ENCODE results near the gene PML.

PML gene

DNA sequence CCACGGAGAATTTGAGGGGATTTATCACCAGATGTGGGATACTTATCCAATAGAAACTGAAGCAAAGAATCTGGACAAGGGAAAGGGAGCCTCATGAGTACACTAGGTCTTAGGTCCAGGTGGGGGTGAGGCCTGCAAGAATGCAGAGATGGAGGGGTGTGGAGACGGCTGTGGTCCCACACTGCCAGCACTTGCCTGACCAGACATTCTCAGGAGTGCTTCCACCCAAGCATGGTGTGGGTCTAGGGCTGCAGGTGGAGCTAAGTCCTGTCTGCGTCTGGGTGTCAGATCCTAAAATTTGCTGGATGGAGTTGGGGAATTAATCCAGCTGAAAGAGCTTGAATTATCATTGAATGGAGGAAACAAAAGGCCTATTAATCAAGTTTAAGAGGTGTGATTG, 14.4 kb downstream of the PML start:
- no peak for DNase-seq

GRCh38 chr15:74010929-74011540, 16.5 kb downstream of the PML start:
- DNase-seq: peak; percentile 56 to 72 (median 63)

GRCh38 chr15:74011610-74012009, 17.1 kb downstream of the PML start:
- peak; percentile 27 to 40 (median 39) for DNase-seq

DNA sequence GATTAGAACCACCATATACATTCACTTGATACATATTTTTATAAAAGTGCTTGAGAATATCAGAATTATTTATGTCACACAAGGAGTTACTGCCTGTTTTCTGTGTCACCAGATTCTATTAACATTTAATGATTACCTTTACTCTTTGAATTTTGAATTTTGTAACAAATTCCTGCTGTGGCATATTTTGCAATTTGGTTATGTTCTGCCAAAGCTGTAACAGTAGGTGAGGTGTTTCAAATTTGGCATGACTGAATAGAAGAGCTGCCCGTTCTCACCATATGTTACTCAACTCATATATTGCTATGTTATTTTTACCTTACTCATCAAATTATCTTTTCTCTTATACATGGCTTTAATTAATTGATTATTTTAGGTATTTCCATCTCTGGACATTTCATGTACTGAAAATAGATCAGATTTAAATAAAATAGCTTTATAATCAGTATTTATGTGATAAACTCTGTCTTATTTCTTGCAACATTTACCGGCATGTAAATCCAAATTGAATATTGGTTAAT, 18.9 kb downstream of the PML start:
- no peak for DNase-seq

DNA sequence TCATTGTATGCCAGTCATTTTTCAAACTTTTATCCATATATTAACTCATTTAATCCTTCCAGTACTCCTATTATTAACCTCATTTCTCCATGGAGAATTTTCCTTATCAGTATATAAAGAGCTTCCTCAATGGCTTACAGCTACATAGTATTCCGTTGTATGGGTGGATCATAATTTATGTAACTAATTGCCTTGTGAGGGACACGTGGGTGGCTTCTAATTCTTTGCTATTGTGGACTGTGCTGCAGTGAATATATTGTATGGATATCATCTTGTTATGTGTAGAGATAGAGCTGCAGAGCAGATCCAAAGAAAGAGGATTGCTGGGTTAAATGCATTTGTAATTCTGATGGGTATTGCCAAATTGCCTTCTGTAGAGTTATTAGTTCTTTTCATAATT, 25.2 kb downstream of the PML start:
- DNase-seq: no peak

DNA sequence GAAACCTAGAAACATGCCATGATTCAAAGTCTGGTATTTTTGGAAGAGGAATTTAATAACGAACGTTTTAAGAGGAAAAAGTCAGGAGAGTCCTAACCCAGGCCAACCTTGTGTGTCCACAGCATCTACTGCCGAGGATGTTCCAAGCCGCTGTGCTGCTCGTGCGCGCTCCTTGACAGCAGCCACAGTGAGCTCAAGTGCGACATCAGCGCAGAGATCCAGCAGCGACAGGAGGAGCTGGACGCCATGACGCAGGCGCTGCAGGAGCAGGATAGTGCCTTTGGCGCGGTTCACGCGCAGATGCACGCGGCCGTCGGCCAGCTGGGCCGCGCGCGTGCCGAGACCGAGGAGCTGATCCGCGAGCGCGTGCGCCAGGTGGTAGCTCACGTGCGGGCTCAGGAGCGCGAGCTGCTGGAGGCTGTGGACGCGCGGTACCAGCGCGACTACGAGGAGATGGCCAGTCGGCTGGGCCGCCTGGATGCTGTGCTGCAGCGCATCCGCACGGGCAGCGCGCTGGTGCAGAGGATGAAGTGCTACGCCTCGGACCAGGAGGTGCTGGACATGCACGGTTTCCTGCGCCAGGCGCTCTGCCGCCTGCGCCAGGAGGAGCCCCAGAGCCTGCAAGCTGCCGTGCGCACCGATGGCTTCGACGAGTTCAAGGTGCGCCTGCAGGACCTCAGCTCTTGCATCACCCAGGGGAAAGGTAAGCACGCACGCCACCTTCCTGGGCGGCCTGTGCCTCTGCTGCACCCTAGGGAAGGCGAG, 28.4 kb downstream of the PML start:
- DNase-seq: no peak

GRCh38 chr15:74024687-74025086, 30.2 kb downstream of the PML start:
- DNase-seq: no peak

- no peak for DNase-seq
These were observed 30.9 kb downstream of the PML start for GRCh38 chr15:74025436-74025835.

- DNase-seq: no peak
These were observed 33.2 kb downstream of the PML start for GRCh38 chr15:74027688-74028087.

GRCh38 chr15:74028646-74029045, 34.1 kb downstream of the PML start:
- no peak for DNase-seq

DNA sequence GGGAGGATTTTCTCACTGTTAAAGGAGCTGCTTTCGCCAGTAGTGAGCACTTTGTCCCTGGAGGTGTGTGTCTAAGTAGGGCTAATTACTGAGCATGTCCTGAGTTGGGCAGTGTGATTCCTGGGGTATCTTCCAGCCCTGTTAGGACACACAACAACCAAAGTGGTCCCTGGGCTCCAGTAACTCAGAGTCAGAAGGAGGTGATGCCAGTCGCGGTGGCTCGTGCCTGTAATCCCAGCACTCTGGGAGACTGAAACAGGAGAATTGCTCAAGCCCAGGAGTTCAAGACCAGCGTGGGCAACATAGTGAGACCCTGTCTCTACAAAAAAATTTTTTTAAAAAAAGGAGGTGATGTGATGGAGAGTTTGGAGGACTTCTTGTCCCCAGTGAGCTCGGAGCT, 37.5 kb downstream of the PML start:
- DNase-seq: no peak

DNA sequence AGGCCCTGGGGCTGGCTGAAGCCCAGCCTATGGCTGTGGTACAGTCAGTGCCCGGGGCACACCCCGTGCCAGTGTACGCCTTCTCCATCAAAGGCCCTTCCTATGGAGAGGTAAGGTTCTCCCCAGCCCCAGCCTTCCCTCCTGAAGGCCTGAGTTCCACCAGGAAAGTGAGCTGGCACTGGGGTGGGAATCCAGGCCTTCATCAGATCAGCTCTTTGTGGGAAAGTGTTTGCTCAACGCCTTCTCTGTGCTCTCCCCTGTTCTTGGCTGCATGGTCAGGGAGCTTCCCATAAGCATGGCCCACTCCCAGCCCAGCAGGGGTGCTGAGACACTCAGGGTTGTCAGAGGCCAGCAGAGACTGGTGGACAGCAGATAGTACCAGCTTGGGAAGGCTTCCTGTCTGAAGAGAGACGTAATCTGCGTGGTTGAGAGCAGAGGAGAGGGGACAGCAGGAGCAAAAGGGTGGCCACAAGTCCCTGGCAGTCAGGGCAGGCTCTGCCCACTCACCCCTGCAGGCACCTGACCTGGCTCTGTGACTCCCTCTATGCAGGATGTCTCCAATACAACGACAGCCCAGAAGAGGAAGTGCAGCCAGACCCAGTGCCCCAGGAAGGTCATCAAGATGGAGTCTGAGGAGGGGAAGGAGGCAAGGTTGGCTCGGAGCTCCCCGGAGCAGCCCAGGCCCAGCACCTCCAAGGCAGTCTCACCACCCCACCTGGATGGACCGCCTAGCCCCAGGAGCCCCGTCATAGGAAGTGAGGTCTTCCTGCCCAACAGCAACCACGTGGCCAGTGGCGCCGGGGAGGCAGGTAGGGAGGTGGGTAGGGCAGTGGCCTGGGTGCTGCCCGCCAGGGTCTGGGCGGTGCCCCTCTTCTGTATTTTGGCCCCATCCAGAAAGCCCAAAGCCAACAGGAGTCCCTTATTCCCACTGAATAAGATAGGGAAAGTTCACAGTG, 38.4 kb downstream of the PML start:
- DNase-seq: peak; percentile 42 to 71 (median 56)

- no peak for DNase-seq
These were observed 39.8 kb downstream of the PML start for GRCh38 chr15:74034206-74034755.

GRCh38 chr15:74035121-74036017, 40.9 kb downstream of the PML start:
- no peak for DNase-seq

DNA sequence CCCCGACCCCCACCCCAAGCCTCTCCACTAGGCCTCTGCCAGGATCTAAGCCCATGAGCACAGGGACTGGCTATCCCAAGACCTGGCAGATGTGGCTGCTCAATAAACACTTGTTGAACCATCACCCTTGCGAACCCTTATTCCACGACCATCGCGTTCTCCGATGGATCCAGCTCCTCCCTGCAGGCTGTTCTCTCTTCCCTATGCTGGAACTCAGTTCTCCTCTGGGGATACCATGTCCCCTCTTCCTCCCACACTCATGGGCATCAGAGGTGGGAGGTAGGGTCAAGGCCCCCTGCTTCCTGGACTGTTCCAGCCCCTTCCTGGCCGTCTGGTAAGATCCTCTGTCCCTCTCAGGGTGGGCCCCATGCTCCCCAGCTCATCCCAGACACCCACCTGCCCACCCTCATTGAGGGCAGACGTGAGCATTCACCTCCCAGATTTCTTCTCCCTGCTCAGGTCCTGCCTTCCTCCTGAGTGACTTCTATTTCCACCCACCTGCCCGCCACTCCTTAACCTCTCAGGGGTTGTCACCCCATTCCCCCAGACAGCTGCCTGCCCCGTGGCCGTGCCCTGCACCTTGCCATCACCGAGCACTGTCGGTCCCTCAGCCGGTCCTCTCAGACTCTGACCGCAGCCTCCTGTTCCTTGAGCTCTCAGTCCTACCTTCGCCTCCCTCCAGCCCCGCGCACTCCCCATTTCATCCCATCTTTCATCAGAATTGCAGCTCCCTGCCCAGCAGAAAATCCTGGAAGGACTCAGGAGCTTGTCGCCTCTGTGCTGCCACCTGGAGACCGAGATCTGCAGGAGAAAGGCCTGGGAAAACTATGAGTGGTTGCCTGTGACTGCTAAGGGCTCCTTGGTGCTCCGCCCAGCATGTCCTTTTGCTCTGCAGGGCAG, 42.0 kb downstream of the PML start:
- peak in 2 of 3 donors; percentile 33 to 48 for DNase-seq

- no peak for DNase-seq
These were observed 42.9 kb downstream of the PML start for GRCh38 chr15:74037171-74038117.

DNA sequence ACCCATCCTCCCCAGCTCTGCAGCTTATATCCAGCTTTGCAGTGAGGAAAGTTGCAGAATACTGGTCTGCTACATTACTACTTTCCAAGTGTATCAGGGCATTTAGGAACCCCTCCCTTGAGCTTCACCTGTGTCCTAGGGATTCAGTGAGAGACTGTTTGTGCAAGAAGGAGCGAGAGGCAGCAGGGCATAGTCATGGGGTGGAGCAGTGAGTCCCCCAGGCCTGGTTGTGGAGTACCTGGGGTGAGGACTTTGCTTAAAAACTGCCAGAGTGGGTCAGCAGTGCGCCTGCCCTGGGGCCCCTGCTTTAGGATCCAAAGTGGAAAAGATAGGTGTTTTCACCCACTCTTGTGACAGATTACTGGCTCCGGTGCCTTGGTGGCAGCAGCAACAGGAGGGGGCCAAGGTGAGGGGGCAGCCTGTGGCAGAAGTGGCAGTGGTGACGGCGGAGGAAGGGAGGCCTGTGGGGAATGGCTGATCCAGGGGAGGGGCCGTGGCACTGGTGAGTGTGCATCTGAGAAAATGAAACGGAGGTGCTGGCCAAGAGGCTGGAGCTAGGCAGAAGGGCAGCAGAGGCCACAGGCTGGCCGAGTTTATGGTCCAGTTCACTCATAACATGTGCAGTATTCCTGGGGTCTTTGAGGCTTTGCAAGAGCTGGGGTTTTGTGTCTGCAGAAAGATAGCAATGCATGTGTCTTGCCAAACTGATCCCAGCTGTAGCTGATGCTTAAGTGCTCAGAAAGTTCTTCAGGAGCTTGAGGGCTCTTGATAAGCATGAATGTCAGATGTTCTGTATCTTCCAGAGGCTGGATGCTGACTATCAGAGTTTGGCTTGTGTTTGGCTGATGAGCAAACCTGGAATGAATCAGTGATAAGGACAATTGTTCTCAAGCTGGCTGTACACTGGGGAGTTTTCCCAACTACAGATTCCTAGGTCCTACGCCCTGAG, 44.5 kb downstream of the PML start:
- DNase-seq: no peak

DNA sequence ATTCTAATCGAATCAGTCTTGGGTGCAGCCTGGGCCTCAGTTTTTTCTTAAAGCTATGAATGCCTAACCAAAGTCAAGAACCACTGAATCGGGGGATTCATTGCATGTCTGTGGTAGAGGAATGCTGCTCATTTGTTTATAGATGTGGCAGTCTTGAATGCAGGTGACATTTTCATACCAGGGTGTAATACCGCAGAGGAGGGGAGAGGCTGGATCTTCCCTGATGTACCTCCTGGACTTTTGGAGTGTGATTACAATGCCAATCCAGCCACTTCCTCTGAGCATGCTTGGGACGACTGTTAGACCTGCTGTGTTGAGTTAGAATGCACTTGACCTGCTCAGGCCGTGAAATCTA, 45.1 kb downstream of the PML start:
- DNase-seq: no peak

All from suppressor macrophage treated with lipopolysaccharide for 1 hour (primary cell).